SIG-M5 (cell line): ENCODE data around the gene PDE9A.

Source experiments
- DNase-seq: peaks from one replicate; lab custom pipeline; 2025; lab: John Stamatoyannopoulos, UW

Gene PDE9A

GRCh38 chr21:42757826-42758655, 104.6 kb downstream of the PDE9A start:
- DNase-seq, result no peak

- DNase-seq, result no peak
These were observed 105.5 kb downstream of the PDE9A start for GRCh38 chr21:42758721-42759593.

- DNase-seq, result no peak
These were observed 106.1 kb downstream of the PDE9A start for GRCh38 chr21:42759594-42759927.

- no peak for DNase-seq
These were observed 107.0 kb downstream of the PDE9A start for GRCh38 chr21:42760361-42760950.

GRCh38 chr21:42760951-42761751, 107.7 kb downstream of the PDE9A start:
- DNase-seq, result no peak

GRCh38 chr21:42761776-42762335, 108.4 kb downstream of the PDE9A start:
- DNase-seq, result no peak

- DNase-seq, result no peak
These were observed 110.4 kb downstream of the PDE9A start for GRCh38 chr21:42763581-42764442.

- no peak for DNase-seq
These were observed 111.0 kb downstream of the PDE9A start for GRCh38 chr21:42764443-42764760.

- no peak for DNase-seq
These were observed 111.5 kb downstream of the PDE9A start for GRCh38 chr21:42764883-42765282.

- no peak for DNase-seq
These were observed 112.2 kb downstream of the PDE9A start for GRCh38 chr21:42765656-42766055.

GRCh38 chr21:42766739-42767560, 113.5 kb downstream of the PDE9A start:
- no peak for DNase-seq

GRCh38 chr21:42767561-42767835, 114.1 kb downstream of the PDE9A start:
- no peak for DNase-seq

GRCh38 chr21:42768324-42769121, 115.1 kb downstream of the PDE9A start:
- no peak for DNase-seq

GRCh38 chr21:42769183-42769819, 115.9 kb downstream of the PDE9A start:
- DNase-seq, result no peak

GRCh38 chr21:42769820-42770716, 116.6 kb downstream of the PDE9A start:
- DNase-seq, result no peak

- DNase-seq, result no peak
These were observed 117.5 kb downstream of the PDE9A start for GRCh38 chr21:42770717-42771502.

- no peak for DNase-seq
These were observed 118.0 kb downstream of the PDE9A start for GRCh38 chr21:42771503-42771805.
